ENCODE data around the gene CTSD.

The CTSD gene

DNA sequence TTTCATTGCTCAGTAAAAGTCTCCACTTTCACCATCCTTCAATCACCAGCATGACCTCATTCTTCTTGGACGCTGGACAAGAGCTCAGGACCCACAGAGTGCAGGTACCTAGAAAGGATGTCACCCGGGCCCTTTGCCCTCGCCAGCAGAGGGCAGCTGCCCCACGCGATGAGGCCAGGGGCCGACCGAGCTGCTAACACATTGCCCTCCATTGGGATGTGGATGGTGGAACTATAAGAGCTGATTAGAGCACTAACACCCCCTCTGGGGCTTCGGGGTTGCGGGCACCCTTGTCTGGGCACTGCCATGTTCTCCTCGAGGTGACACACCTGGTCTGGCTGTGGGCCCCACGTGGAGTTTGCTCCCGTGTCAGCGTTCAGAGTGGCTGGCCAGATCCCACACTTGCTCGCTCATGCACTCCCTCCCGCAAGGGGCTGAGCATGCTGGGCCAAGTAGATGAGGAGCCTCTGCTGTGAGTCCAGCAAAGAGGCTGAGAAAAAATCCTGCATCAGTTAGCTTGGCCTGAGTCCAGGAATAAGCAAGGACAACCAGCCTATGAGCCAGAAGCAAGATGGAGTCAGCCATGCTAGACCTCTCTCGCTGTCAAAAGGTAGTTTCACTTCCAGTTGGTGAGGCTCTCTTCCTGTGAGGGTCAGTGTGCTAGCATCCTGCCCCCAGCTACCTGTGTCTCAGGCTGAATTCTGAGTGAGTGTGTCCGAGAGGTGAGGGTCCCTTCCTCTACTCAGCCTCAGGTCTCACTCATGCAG, 56.9 kb downstream of the CTSD start:
- Histone ChIP-seq H3K9me3 (ENCODE audit: control insufficient read depth, low read length) (peaks cover 8% of the 10 kb centered on the region), H3K27me3 (replicated peaks; ENCODE audit: control insufficient read depth, insufficient read depth, low read length) (peaks cover 58% of the 10 kb centered on the region), H3K4me3 (ENCODE audit: low read length) (no peak overlapping the region), H3K4me1 (ENCODE audit: control insufficient read depth, insufficient read depth, low read length) (peaks cover 7% of the 10 kb centered on the region), H3K9ac (ENCODE audit: low read length) (no peak overlapping the region), H3K36me3 (ENCODE audit: control insufficient read depth, insufficient read depth, low read length, severe bottlenecking) (no peaks in the 10 kb centered on the region)
- DNase-seq (ENCODE audit: low read depth) = no peak

DNA sequence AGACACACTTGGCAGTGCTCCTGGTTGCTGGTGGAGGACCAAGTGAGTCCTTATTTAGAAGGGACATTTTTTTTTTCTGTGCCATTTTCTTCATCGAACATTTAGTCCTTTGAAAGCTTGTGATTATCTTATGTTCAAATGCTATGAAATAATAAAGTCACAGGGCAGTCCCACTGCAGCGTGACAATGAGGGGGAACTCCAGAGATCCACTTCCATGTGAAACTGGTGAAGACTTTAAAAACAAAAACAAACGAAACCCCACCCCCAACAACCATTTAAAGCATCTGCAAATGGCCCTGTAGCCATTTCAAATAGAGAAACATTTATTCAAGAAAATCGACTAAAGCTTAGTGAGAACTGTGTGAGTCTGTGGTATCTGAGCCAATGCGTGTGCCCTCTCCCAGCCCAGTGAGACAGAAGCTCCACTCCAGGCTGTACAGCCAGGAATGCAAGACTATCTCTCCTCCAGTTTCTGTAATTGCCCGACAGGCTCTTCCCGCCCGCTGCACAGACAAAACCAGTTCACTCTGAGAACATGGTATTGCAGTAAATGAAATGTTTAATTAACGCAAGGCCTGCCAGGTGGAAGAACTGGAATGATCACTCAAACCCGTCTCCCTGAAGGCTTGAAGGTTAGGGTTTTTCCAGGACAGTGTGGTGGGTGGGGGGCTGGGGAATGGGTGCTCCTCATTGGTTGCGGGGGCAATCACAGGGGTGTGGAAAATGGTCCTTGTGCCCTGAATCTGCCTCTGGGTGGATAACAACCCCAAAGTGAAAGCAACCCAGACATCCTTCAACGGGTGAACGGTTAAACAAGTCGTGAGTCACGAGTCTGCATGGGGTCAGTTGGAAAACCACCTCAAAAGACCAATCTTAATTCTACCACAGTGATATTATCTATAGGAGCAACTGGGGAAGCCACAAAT, 58.3 kb downstream of the CTSD start:
- peaks cover 7% of the 10 kb centered on the region for H3K4me1 ChIP-seq (ENCODE audit: control insufficient read depth, insufficient read depth, low read length)
- no peak for DNase-seq (ENCODE audit: low read depth)
- peaks cover 7% of the 10 kb centered on the region for H3K9me3 ChIP-seq (ENCODE audit: control insufficient read depth, low read length)
- no peak overlapping the region for H3K4me3 ChIP-seq (ENCODE audit: low read length)
- no peak overlapping the region for H3K9ac ChIP-seq (ENCODE audit: low read length)
- no peaks in the 10 kb centered on the region for H3K36me3 ChIP-seq (ENCODE audit: control insufficient read depth, insufficient read depth, low read length, severe bottlenecking)
- peaks cover 60% of the 10 kb centered on the region for H3K27me3 ChIP-seq (replicated peaks; ENCODE audit: control insufficient read depth, insufficient read depth, low read length)

DNA sequence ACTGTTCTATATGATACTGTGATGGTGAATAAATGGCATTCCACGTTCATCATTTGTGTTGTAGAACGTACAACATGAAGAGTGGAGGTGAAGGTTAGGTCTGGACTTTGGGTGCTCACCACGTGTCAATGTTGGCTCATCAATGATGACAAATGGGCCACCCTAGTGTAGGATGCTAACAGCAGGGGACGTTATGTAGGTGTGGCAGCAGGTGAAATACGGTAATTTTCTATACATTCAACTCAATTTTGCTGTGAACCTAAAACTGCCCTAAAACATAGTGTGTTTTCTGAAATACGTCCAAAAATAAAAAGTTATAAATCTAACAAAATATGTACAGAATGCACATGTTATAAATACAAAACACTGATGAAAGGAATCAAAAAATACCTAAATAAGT, 60.6 kb downstream of the CTSD start:
- peaks cover 10% of the 10 kb centered on the region for H3K9me3 ChIP-seq (ENCODE audit: control insufficient read depth, low read length)
- DNase-seq (ENCODE audit: low read depth) = no peak
- H3K36me3 ChIP-seq (ENCODE audit: control insufficient read depth, insufficient read depth, low read length, severe bottlenecking) = no peaks in the 10 kb centered on the region
- no peak overlapping the region for H3K4me3 ChIP-seq (ENCODE audit: low read length)
- peaks cover 7% of the 10 kb centered on the region for H3K4me1 ChIP-seq (ENCODE audit: control insufficient read depth, insufficient read depth, low read length)
- peaks cover 71% of the 10 kb centered on the region for H3K27me3 ChIP-seq (replicated peaks; ENCODE audit: control insufficient read depth, insufficient read depth, low read length)
- no peak overlapping the region for H3K9ac ChIP-seq (ENCODE audit: low read length)
